ENCODE measurements around the gene LDLRAD3. TPM values are rescaled to one million over a fixed set of nuclear protein-coding genes. Genes with fewer than 3 reads are reported as not detected.

Gene LDLRAD3
- total RNA-seq, 1 experiment from 2014 or later, result 12.1 TPM

- no peak overlapping the region for H3K18ac ChIP-seq (ENCODE audit: insufficient read length, low read depth, low read length)
- H2BK15ac ChIP-seq (ENCODE audit: low read depth, low read length), result no peak overlapping the region
- DNase-seq, result no peak
- no peak overlapping the region for H2AK5ac ChIP-seq (ENCODE audit: insufficient read length, low read length)
- no peaks in the 10 kb centered on the region for H3K23me2 ChIP-seq (ENCODE audit: insufficient read length, low read depth, low read length, poor library complexity, severe bottlenecking)
- no peak overlapping the region for H2BK120ac ChIP-seq (ENCODE audit: low read depth, low read length, poor library complexity, severe bottlenecking)
- no peak overlapping the region for H3K14ac ChIP-seq (ENCODE audit: insufficient read depth, low read length)
- H3K4me1 ChIP-seq (ENCODE audit: insufficient read depth, low read length), result peaks cover 2% of the 10 kb centered on the region
- H3K36me3 Mint-ChIP-seq (ENCODE audit: insufficient read depth in 1 of 3, low read depth in 3 of 3), result peaks cover 17 to 38% (median 25%) of the 10 kb centered on the region in 3 experiments
- no peak overlapping the region for H3K4me3 Mint-ChIP-seq
- H3K9me3 Mint-ChIP-seq, result peaks cover 8 to 10% of the 10 kb centered on the region in 2 experiments; a peak in 3 of 5 replicates
- H2BK20ac ChIP-seq (ENCODE audit: low read depth, low read length, poor library complexity, severe bottlenecking), result no peak overlapping the region
- H4K5ac ChIP-seq (ENCODE audit: insufficient read length, low read depth, low read length), result no peak overlapping the region
- TF ChIP-seq CTCF (conservative IDR thresholded peaks at IDR 0.05), result no peak
- no peak overlapping the region for H3T11ph ChIP-seq (ENCODE audit: low read length)
- no peak overlapping the region for H3K9ac ChIP-seq (ENCODE audit: extremely low read depth, insufficient read length, low read length)
- H3K23ac ChIP-seq (ENCODE audit: insufficient read length, low read depth, low read length), result no peak overlapping the region
- no peak overlapping the region for H2AFZ ChIP-seq (ENCODE audit: low read length)
- WGBS (ENCODE audit: extremely low coverage, insufficient read length, low lambda C conversion rate), result no CpG with 5 or more reads among the region's 11 CpGs
- no peaks in the 10 kb centered on the region for H3K79me2 ChIP-seq (ENCODE audit: insufficient read depth, low read length)
- H2BK12ac ChIP-seq (ENCODE audit: insufficient read length, low read depth, low read length), result no peak overlapping the region
- no peak overlapping the region for H4K91ac ChIP-seq (ENCODE audit: insufficient read length, low read depth, low read length)
- no peaks in the 10 kb centered on the region for H3K27me3 ChIP-seq (ENCODE audit: insufficient read depth, low read length)
- no peak overlapping the region for H3K4me2 ChIP-seq (ENCODE audit: insufficient read depth, insufficient read length, low read length)
- H3K9me3 ChIP-seq (ENCODE audit: control insufficient read depth, low read depth, low read length), result no peaks in the 10 kb centered on the region
- no peaks in the 10 kb centered on the region for H4K20me1 ChIP-seq (ENCODE audit: control insufficient read depth, insufficient read depth, insufficient read length)
- H3K4me1 Mint-ChIP-seq, result peaks cover 8 to 9% of the 10 kb centered on the region in 2 experiments
- H3K4ac ChIP-seq (ENCODE audit: low read depth, low read length), result no peak overlapping the region
- H3K27me3 Mint-ChIP-seq (ENCODE audit: low read depth), result no peaks in the 10 kb centered on the region
- H3K79me1 ChIP-seq (ENCODE audit: insufficient read depth, low read depth, low read length, poor library complexity, severe bottlenecking), result no peaks in the 10 kb centered on the region
- peak overlapping the region in 2 of 3 experiments; percentile 20 to 51; a peak in 1 of 7 replicates for H3K27ac Mint-ChIP-seq
- no peak overlapping the region for H3K27ac ChIP-seq (ENCODE audit: insufficient read length, low read depth, low read length)
- H2BK5ac ChIP-seq (ENCODE audit: insufficient read length, low read length), result no peak overlapping the region
- H3K56ac ChIP-seq (ENCODE audit: insufficient read length, low read depth, low read length), result no peak overlapping the region
- no peak overlapping the region for H4K8ac ChIP-seq (replicated peaks; ENCODE audit: insufficient read length, low read depth, low read length)
These were observed 137.5 kb downstream of the LDLRAD3 start for GRCh38 chr11:36081274-36081945.
